Vagina (tissue), 2 donors: Measurements from ENCODE around the gene HSPA1B. TPM values are rescaled to one million over a fixed set of nuclear protein-coding genes. Genes with fewer than 3 reads are reported as not detected.
"Not testable (repeated sequence)": the region's sequence is repeated elsewhere in the genome, so short reads cannot be mapped to it uniquely, and the experiment has no call there.

ENCODE experiments used
- DNase-seq, 2 donors: peaks; one replicate each; pipeline ENCODE4 v3.0.0-alpha.2; 2017; ENCODE audit errors: extremely low spot score in 2 of 2
- H3K27ac ChIP-seq: fragments of 200-600 bp; sonication (generic); one replicate; pipeline ENCODE4 v1.5.1; 2019
- H3K27me3 ChIP-seq: fragments of 200-600 bp; sonication (generic); one replicate; pipeline ENCODE4 v1.5.1; 2019
- H3K36me3 ChIP-seq, 2 donors: fragments of 200-600 bp; sonication (generic); one replicate each; pipeline ENCODE4 v1.5.1; 2017 to 2019
- H3K4me1 ChIP-seq: fragments of 200-600 bp; sonication (generic); one replicate; pipeline ENCODE4 v1.5.1; 2019
- H3K4me3 ChIP-seq, 2 donors: fragments of 200-600 bp; sonication (generic); 1 replicate in 1 of 2; 2 replicates in 1 of 2; pipeline ENCODE4 v1.5.1; 2016 to 2019
- H3K9me3 ChIP-seq: fragments of 200-600 bp; sonication (generic); one replicate; pipeline ENCODE4 v1.5.1; 2019
- CTCF ChIP-seq, 3 experiments: fragments of 450-650 bp in 2 of 3; fragments of 200-600 bp in 1 of 3; sonication (generic) in 1 of 3; IDR thresholded peaks; one replicate each; pipeline ENCODE4 v1.5.1; 2017 to 2019; ENCODE audit warnings: antibody characterized with exemption in 3 of 3, mild to moderate bottlenecking in 2 of 3, moderate library complexity in 2 of 3
- POLR2A ChIP-seq, 2 donors: fragments of 450-650 bp; IDR thresholded peaks; one replicate each; pipeline ENCODE4 v1.6.1; 2017; ENCODE audit warnings: antibody characterized with exemption in 2 of 2, mild to moderate bottlenecking in 2 of 2, moderate library complexity in 2 of 2
- POLR2AphosphoS5 ChIP-seq, 2 donors: sonication (generic); formaldehyde crosslinking; IDR thresholded peaks; one replicate each; pipeline ENCODE4 v1.9.0; 2017; ENCODE audit warnings: antibody characterized with exemption in 2 of 2, mild to moderate bottlenecking in 2 of 2, low read depth in 1 of 2; ENCODE audit not compliant: insufficient read depth in 1 of 2
- intact Hi-C: fragments of 100-400 bp; cut with DNase I; formaldehyde crosslinking; loops from one replicate; pipeline ENCODE4 v1.15.1; 2023
- total RNA-seq: library from RNA; depleted of rRNA; stranded (reverse); fragments of >200 nt; gene quantifications from one replicate; pipeline ENCODE4 v1.2.3, GENCODE V29; 2016

The HSPA1B gene
- total RNA-seq, 1 donor from 2014 or later, result 466 TPM

- peak; percentile 8 to 31 for TF ChIP-seq POLR2AphosphoS5 (IDR thresholded peaks at IDR 0.05; ENCODE audit: insufficient read depth in 1 of 2, low read depth in 1 of 2)
- H3K4me1 ChIP-seq, result peaks cover 60% of the 10 kb centered on the region
- intact Hi-C loops, result not testable (repeated sequence)
Observed at GRCh38 chr6:31817929-31818511, 9.5 kb upstream of the HSPA1B start.

GRCh38 chr6:31819871-31820299 lies 7.7 kb upstream of the HSPA1B start:
- Histone ChIP-seq H3K4me3 (peak overlapping the region in 1 of 2 donors; percentile 3), H3K27me3 (no peaks in the 10 kb centered on the region), H3K36me3 (no peaks in the 10 kb centered on the region), H3K27ac (peak overlapping the region; percentile 100), H3K9me3 (no peaks in the 10 kb centered on the region), H3K4me1 (peaks cover 67% of the 10 kb centered on the region)
- TF ChIP-seq CTCF (IDR thresholded peaks at IDR 0.05) (no peak), POLR2AphosphoS5 (IDR thresholded peaks at IDR 0.05; ENCODE audit: insufficient read depth in 1 of 2, low read depth in 1 of 2) (no peak), POLR2A (IDR thresholded peaks at IDR 0.05) (no peak)
- intact Hi-C loops, result no loop called here
- no peak for DNase-seq

More at GRCh38 chr6:31817929-31818511, 9.5 kb upstream of the HSPA1B start:
- H3K9me3 ChIP-seq, H3K36me3 ChIP-seq, H3K27me3 ChIP-seq, DNase-seq: not testable (repeated sequence)
- Histone ChIP-seq H3K4me3 (peak overlapping the region; percentile 12 to 46), H3K27ac (peak overlapping the region; percentile 100)

- intact Hi-C loops, H3K9me3 ChIP-seq, DNase-seq, H3K4me3 ChIP-seq, H3K27me3 ChIP-seq, H3K36me3 ChIP-seq: not testable (repeated sequence)
- H3K4me1 ChIP-seq, result peaks cover 72% of the 10 kb centered on the region
- peak overlapping the region; percentile 100 for H3K27ac ChIP-seq
Observed at GRCh38 chr6:31820399-31820798, 7.1 kb upstream of the HSPA1B start.

- Histone ChIP-seq H3K4me3 (peak overlapping the region; percentile 50 to 54), H3K27me3 (no peaks in the 10 kb centered on the region), H3K36me3 (no peaks in the 10 kb centered on the region), H3K4me1 (peaks cover 83% of the 10 kb centered on the region), H3K9me3 (no peaks in the 10 kb centered on the region), H3K27ac (peak overlapping the region; percentile 100)
- TF ChIP-seq POLR2A (IDR thresholded peaks at IDR 0.05), result peak in 1 of 2 donors; percentile 50
- TF ChIP-seq POLR2AphosphoS5 (IDR thresholded peaks at IDR 0.05; ENCODE audit: insufficient read depth in 1 of 2, low read depth in 1 of 2), result peak in 1 of 2 donors; percentile 86
- TF ChIP-seq CTCF (IDR thresholded peaks at IDR 0.05), result no peak
- DNase-seq, result no peak
- intact Hi-C loops, result no loop called here
Observed at GRCh38 chr6:31821301-31822035, 6.1 kb upstream of the HSPA1B start.

- Histone ChIP-seq H3K27ac (peak overlapping the region; percentile 100), H3K27me3 (no peaks in the 10 kb centered on the region), H3K4me1 (peaks cover 85% of the 10 kb centered on the region), H3K9me3 (no peaks in the 10 kb centered on the region), H3K4me3 (peak overlapping the region; percentile 50 to 54), H3K36me3 (no peaks in the 10 kb centered on the region)
- TF ChIP-seq CTCF (IDR thresholded peaks at IDR 0.05) (no peak), POLR2AphosphoS5 (IDR thresholded peaks at IDR 0.05; ENCODE audit: insufficient read depth in 1 of 2, low read depth in 1 of 2) (peak; percentile 74 to 97), POLR2A (IDR thresholded peaks at IDR 0.05) (peak; percentile 35 to 89)
- intact Hi-C loops, result no loop called here
- DNase-seq, result peak in 1 of 2 donors; percentile 97
Observed at GRCh38 chr6:31822036-31822821, 5.3 kb upstream of the HSPA1B start.

GRCh38 chr6:31823592-31824196 lies 3.8 kb upstream of the HSPA1B start:
- H3K9me3 ChIP-seq, H3K4me3 ChIP-seq, H3K36me3 ChIP-seq, DNase-seq, H3K27me3 ChIP-seq, intact Hi-C loops: not testable (repeated sequence)
- Histone ChIP-seq H3K4me1 (peaks cover 73% of the 10 kb centered on the region), H3K27ac (peak overlapping the region; percentile 100)
